K562 (cell line): ENCODE results near the gene SHISA4. TPM values are rescaled to one million over a fixed set of nuclear protein-coding genes. Genes with fewer than 3 reads are reported as not detected.
A peak's percentile ranks its signal among the peaks of the same experiment; 100 is the strongest.

Source experiments
- ATAC-seq: fragments of 200-7000 bp; cut with Tn5 transposase; 3 replicates; pipeline ENCODE4 v1.9.1; 2020; ENCODE audit warnings: moderate library complexity
- BruUV-seq: library from RNA; stranded (reverse); fragments of 400-500 nt; replicated peaks from 2 replicates; lab custom pipeline; 2021; lab: Mats Ljungman, UMichigan
- CTCF ChIA-PET: fragments of 300-600 bp; formaldehyde crosslinking; extraction: SDS; loops from one replicate; lab custom pipeline; 2021; ENCODE audit warnings: low intra/inter-chr PET ratio; lab: Yijun Ruan, JAX
- POLR2A ChIA-PET: fragments of 300-600, 350-650 bp; sonication (Branson Sonifier 250); formaldehyde crosslinking; extraction: SDS; loops from one replicate; lab custom pipeline; 2021; ENCODE audit warnings: antibody characterized with exemption, inconsistent platforms; lab: Yijun Ruan, JAX
- DNase-seq, 4 experiments: peaks; one replicate each; pipeline versions ENCODE4 v3.0.0 to v3.0.0-alpha.2; 2011 to 2018; ENCODE audit warnings: low spot score in 3 of 4, mixed read lengths in 3 of 4; ENCODE audit errors: extremely low read depth in 1 of 4
- FAIRE-seq: peaks from 2 replicates; lab custom pipeline; 2011; peaks lifted over from hg19 to GRCh38; lab: Jason Lieb, UNC
- H2AFZ ChIP-seq: 2 replicates; pipeline ENCODE4 v1.6.0; 2011; ENCODE audit warnings: low read depth, low read length, control low read depth, inconsistent platforms
- H3K27ac ChIP-seq: fragments of 200-600 bp; 3 replicates; pipeline ENCODE4 v1.8.0; 2011; ENCODE audit warnings: low read depth, mild to moderate bottlenecking, control low read depth, inconsistent platforms, low read length, moderate library complexity, mixed read lengths; ENCODE audit errors: extremely low read depth
- H3K27me3 ChIP-seq, 2 experiments: fragments of 300-600 bp in 1 of 2; 2 replicates in 1 of 2; 3 replicates in 1 of 2; pipeline versions ENCODE4 v1.6.0 to v1.8.0; 2011; ENCODE audit warnings: inconsistent platforms in 2 of 2, low read length in 2 of 2, mild to moderate bottlenecking in 1 of 2, mixed read lengths in 1 of 2, moderate library complexity in 1 of 2; ENCODE audit not compliant: control insufficient read depth in 2 of 2, insufficient read depth in 2 of 2
- H3K36me3 ChIP-seq: fragments of 300-600 bp; 3 replicates; pipeline ENCODE4 v1.8.0; 2011; ENCODE audit warnings: mild to moderate bottlenecking, low read length, inconsistent platforms; ENCODE audit not compliant: control insufficient read depth, insufficient read depth
- H3K4me1 ChIP-seq, 2 experiments: fragments of 200-600 bp in 1 of 2; replicated peaks in 1 of 2; 2 replicates in 1 of 2; 3 replicates in 1 of 2; pipeline versions ENCODE4 v1.5.1 to v1.8.0; 2011; ENCODE audit warnings: inconsistent platforms in 2 of 2, low read length in 2 of 2, mild to moderate bottlenecking in 1 of 2, mixed read lengths in 1 of 2, moderate library complexity in 1 of 2; ENCODE audit not compliant: control insufficient read depth in 2 of 2, insufficient read depth in 2 of 2
- H3K4me2 ChIP-seq: 2 replicates; pipeline ENCODE4 v1.6.1; 2011; ENCODE audit warnings: low read length, control low read depth, inconsistent platforms, mixed read lengths; ENCODE audit not compliant: insufficient read depth
- H3K4me3 ChIP-seq: fragments of 200-600 bp; sonication (generic), shearing (Covaris generic); 2 replicates; pipeline ENCODE4 v1.5.1; 2016; ENCODE audit warnings: control low read depth, inconsistent platforms
- H3K79me2 ChIP-seq: fragments of 200-600 bp; 3 replicates; pipeline ENCODE4 v1.8.0; 2011; ENCODE audit warnings: low read length, inconsistent platforms; ENCODE audit not compliant: control insufficient read depth, insufficient read depth
- H3K9ac ChIP-seq, 2 experiments: 2 replicates each; pipeline versions ENCODE4 v1.6.0 to v1.6.1; 2011; ENCODE audit warnings: low read depth in 2 of 2, low read length in 2 of 2, control low read depth in 1 of 2, inconsistent platforms in 1 of 2, mild to moderate bottlenecking in 1 of 2, mixed read lengths in 1 of 2; ENCODE audit not compliant: insufficient read depth in 1 of 2
- H3K9me1 ChIP-seq: one replicate; pipeline ENCODE4 v1.6.0; 2011; ENCODE audit warnings: inconsistent platforms, mild to moderate bottlenecking, low read length, moderate library complexity; ENCODE audit not compliant: control insufficient read depth, insufficient read depth
- H3K9me3 ChIP-seq: replicated peaks from 2 replicates; pipeline ENCODE4 v1.5.1; 2011; ENCODE audit warnings: low read depth, low read length, inconsistent platforms; ENCODE audit not compliant: control insufficient read depth, insufficient read depth
- H4K20me1 ChIP-seq: replicated peaks from 2 replicates; pipeline ENCODE4 v1.6.1; 2011; ENCODE audit warnings: low read length, inconsistent platforms, mixed read lengths; ENCODE audit not compliant: control insufficient read depth, insufficient read depth
- PCBP2 ChIP-seq: fragments of 200-400 bp; formaldehyde crosslinking; IDR thresholded peaks from 2 replicates; pipeline ENCODE4 v1.6.1; 2018; ENCODE audit warnings: low read length, low read depth, mild to moderate bottlenecking, moderate library complexity; ENCODE audit not compliant: poor library complexity, severe bottlenecking
- RFX5 ChIP-seq: IDR thresholded peaks from 2 replicates; pipeline ENCODE4 v1.6.1; 2011; ENCODE audit warnings: low read depth, mild to moderate bottlenecking, improper control_type of control experiment, low read length
- THAP7 ChIP-seq: fragments of 250-450 bp; sonication (Bioruptor Pico); IDR thresholded peaks from 2 replicates; pipeline ENCODE4 v1.5.0; 2021
- ZNF445 ChIP-seq: fragments of 250-450 bp; sonication (Bioruptor Pico); IDR thresholded peaks from 2 replicates; pipeline ENCODE4 v1.4.0; 2020; ENCODE audit warnings: low read depth, mild to moderate bottlenecking, moderate library complexity
- ZNF830 ChIP-seq: fragments of 250-450 bp; sonication (Bioruptor Pico); IDR thresholded peaks from 2 replicates; pipeline ENCODE4 v1.5.0; 2021; ENCODE audit warnings: mild to moderate bottlenecking
- WGBS: fragments of 100-300 bp; shearing (Covaris generic); methylation state at CpG from one replicate; pipeline ENCODE4 v1.1.6; 2016; ENCODE audit warnings: low coverage, mixed read lengths; ENCODE audit not compliant: insufficient coverage; ENCODE audit errors: missing lambda C conversion rate; 5-methylcytosine and 5-hydroxymethylcytosine counted together
- in situ Hi-C: fragments of 300-500 bp; cut with MboI; formaldehyde crosslinking; loops from 4 replicates; pipeline ENCODE4 v1.15.0; 2018; ENCODE audit warnings: inconsistent platforms, mixed read lengths
- intact Hi-C: fragments of 100-400 bp; cut with micrococcal nuclease; formaldehyde crosslinking; loops from 2 replicates; pipeline ENCODE4 v1.14.2; 2022
- polyA plus RNA-seq, 8 experiments: library from polyadenylated mRNA; depleted of rRNA in 4 of 8; stranded (reverse) in 5 of 8; unstranded in 3 of 8; fragments of >200 nt; fragmentation: Nextera tagmentation in 2 of 8; fragmentation: Illumina TruSeq in 1 of 8; extraction: Ambion mirVana in 2 of 8; extraction: Trizol in 1 of 8; gene quantifications; 2 replicates each; pipeline versions ENCODE4 v1.2.1 to v1.2.3, GENCODE V29; 2011 to 2014; ENCODE audit warnings: inconsistent platforms in 1 of 8, missing spikeins in 1 of 8
- total RNA-seq, 7 experiments: library from RNA; depleted of rRNA in 6 of 7; stranded (reverse); fragments of >200 nt in 6 of 7; fragmentation: Illumina TruSeq in 2 of 7; extraction: Trizol in 2 of 7; gene quantifications; 2 replicates each; pipeline versions ENCODE4 v1.2.1 to v1.2.3, GENCODE V29; 2011 to 2021; ENCODE audit warnings: low replicate concordance in 1 of 7

The SHISA4 gene
- total and polyA plus RNA-seq, 9 of the 15 experiments (the other 6 are each of a cell fraction or from before 2014, with no cell fraction given) = 0.15 to 0.95 (median 0.68) TPM; not detected in 2

- intact Hi-C loops (no loop called here), in situ Hi-C loops (no loop called here)
- WGBS = 95% methylated on average over 6 of the region's 6 CpGs
- TF ChIP-seq RFX5 (no peak), ZNF830 (CRISPR knock-in tag) (no peak), ZNF445 (CRISPR knock-in tag) (no peak)
- BruUV-seq = no TSS peak
- Histone ChIP-seq H3K4me3 (no peak overlapping the region), H3K4me2 (no peak overlapping the region), H3K9me3 (no peaks in the 10 kb centered on the region), H3K36me3 (peaks cover 76% of the 10 kb centered on the region), H3K9me1 (no peaks in the 10 kb centered on the region), H3K9ac (no peak overlapping the region), H3K27me3 (no peaks in the 10 kb centered on the region), H3K4me1 (no peaks in the 10 kb centered on the region), H3K79me2 (peaks cover 49% of the 10 kb centered on the region), H2AFZ (no peak overlapping the region), H4K20me1 (peaks cover 8% of the 10 kb centered on the region), H3K27ac (no peak overlapping the region)
- ChIA-PET POLR2A (interaction anchor here (0.6 to 1.7 kb wide), 7 partner anchors 9 to 388 kb away, joined by 3 to 10 read pairs (median 4); no protein-coding TSS in a partner anchor), CTCF (no interaction called here)
- ATAC-seq = no peak
- FAIRE-seq = no peak
- no peak for DNase-seq
These were observed 40.5 kb upstream of the SHISA4 start for GRCh38 chr1:201848230-201848629.

GRCh38 chr1:201849372-201850052 is 39.2 kb upstream of the SHISA4 start:
- ChIA-PET CTCF (no interaction called here), POLR2A (interaction anchor here (0.6 to 1.7 kb wide), 6 partner anchors 9 to 58 kb away, joined by 3 to 10 read pairs (median 3); no protein-coding TSS in a partner anchor)
- TSS peak; percentile 5 for BruUV-seq
- Histone ChIP-seq H3K36me3 (peaks cover 80% of the 10 kb centered on the region), H3K9me1 (no peaks in the 10 kb centered on the region), H3K27ac (no peak overlapping the region), H3K79me2 (peaks cover 36% of the 10 kb centered on the region), H3K9ac (no peak overlapping the region), H3K4me3 (no peak overlapping the region), H3K9me3 (no peaks in the 10 kb centered on the region), H4K20me1 (peaks cover 1% of the 10 kb centered on the region; the same call in 1 of the 2 replicates), H2AFZ (no peak overlapping the region), H3K4me1 (no peaks in the 10 kb centered on the region), H3K4me2 (no peak overlapping the region), H3K27me3 (no peaks in the 10 kb centered on the region)
- DNase-seq (no peak), ATAC-seq (no peak), FAIRE-seq (no peak)
- 94% methylated on average over 2 of the region's 2 CpGs for WGBS
- in situ Hi-C loops (no loop called here), intact Hi-C loops (no loop called here)
- TF ChIP-seq THAP7 (CRISPR knock-in tag) (no peak), PCBP2 (no peak)
